Subcutaneous abdominal adipose tissue (tissue), 5 donors: Measurements from ENCODE around the gene CEP57L1.
"Not testable (repeated sequence)": the region's sequence is repeated elsewhere in the genome, so short reads cannot be mapped to it uniquely, and the experiment has no call there.

Source experiments
- H3K27ac ChIP-seq: one replicate; pipeline ENCODE4 v1.7.0; 2013; ENCODE audit warnings: low read depth, mild to moderate bottlenecking, inconsistent platforms, low read length, moderate library complexity
- H3K27me3 ChIP-seq, 5 donors: one replicate each; pipeline ENCODE4 v1.7.0; 2013; ENCODE audit warnings: low read length in 5 of 5, inconsistent platforms in 1 of 5; ENCODE audit not compliant: control insufficient read depth in 5 of 5, insufficient read depth in 4 of 5
- H3K36me3 ChIP-seq, 5 donors: one replicate each; pipeline ENCODE4 v1.7.0; 2013; ENCODE audit warnings: low read length in 5 of 5; ENCODE audit not compliant: control insufficient read depth in 5 of 5, insufficient read depth in 5 of 5
- H3K4me1 ChIP-seq, 5 donors: one replicate each; pipeline ENCODE4 v1.7.0; 2013; ENCODE audit warnings: low read length in 5 of 5, mild to moderate bottlenecking in 3 of 5, moderate library complexity in 1 of 5; ENCODE audit not compliant: control insufficient read depth in 5 of 5, insufficient read depth in 5 of 5
- H3K4me3 ChIP-seq, 5 donors: one replicate each; pipeline ENCODE4 v1.7.0; 2013; ENCODE audit warnings: low read length in 5 of 5, low read depth in 1 of 5
- H3K9ac ChIP-seq, 5 donors: one replicate each; pipeline ENCODE4 v1.7.0; 2013; ENCODE audit warnings: low read length in 5 of 5, mild to moderate bottlenecking in 4 of 5, moderate library complexity in 3 of 5
- H3K9me3 ChIP-seq, 5 donors: one replicate each; pipeline ENCODE4 v1.7.0; 2013; ENCODE audit warnings: low read length in 5 of 5; ENCODE audit not compliant: control insufficient read depth in 5 of 5
- donor health status: healthy.
- donor health status: healthy.
- donor health status: healthy.
- donor health status: healthy.
- donor health status: healthy.

The CEP57L1 gene

DNA sequence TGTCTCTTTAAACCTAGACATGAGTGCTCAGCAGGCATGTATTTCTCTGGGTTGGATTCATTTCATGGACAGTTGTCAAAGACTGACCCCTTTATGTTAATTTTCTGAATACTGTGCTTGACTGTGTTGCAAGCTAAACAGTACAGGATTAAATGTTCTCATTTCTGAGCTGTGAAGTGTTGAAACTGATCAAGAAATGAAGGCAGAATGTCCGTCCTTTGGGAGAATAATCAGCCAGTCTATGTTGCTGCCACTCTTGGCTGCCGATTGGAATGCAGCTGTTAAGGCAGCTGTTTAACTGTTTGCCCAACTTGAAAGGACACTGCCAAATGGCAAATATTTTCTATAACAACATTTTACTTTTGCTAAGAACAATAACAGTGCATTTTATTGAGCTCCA lies 87.3 kb downstream of the CEP57L1 start:
- Histone ChIP-seq H3K4me1 (peaks cover 0 to 15% (median 7%) of the 10 kb centered on the region in 5 donors), H3K4me3 (peak overlapping the region in 1 of 5 donors; percentile 4), H3K27ac (no peak overlapping the region), H3K36me3 (no peaks in the 10 kb centered on the region), H3K9ac (no peak overlapping the region), H3K27me3 (no peaks in the 10 kb centered on the region), H3K9me3 (peaks cover 0 to 5% (median 0%) of the 10 kb centered on the region in 5 donors)

DNA sequence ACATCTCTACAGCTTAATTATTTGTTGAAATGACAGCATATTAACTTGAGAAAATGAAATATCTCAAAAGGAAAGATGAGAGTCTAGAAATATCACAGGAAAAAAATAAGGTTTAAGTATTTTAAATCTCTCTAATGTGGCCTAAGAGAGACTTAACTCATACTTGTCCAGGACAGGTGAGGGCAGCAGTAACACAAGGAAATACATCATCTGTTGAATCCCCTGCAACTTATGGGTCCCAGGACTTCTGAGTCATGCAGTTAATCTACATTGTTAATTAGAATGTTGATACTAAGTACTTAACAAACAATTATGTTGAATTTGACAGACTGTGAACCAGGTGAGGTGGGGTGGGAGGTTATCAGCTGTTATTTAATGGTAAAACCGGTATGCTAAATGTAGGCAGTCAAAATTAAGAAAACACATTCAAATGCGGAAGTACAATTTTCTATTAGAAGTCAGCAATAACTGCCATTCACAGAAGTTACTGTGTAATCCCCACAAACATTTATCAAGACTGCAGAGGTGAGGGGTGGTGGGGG lies 87.9 kb downstream of the CEP57L1 start:
- Histone ChIP-seq H3K36me3 (no peaks in the 10 kb centered on the region), H3K9me3 (peaks cover 0 to 5% (median 0%) of the 10 kb centered on the region in 5 donors), H3K4me3 (no peak overlapping the region), H3K4me1 (peaks cover 0 to 21% (median 13%) of the 10 kb centered on the region in 5 donors), H3K27me3 (no peaks in the 10 kb centered on the region), H3K9ac (no peak overlapping the region), H3K27ac (no peak overlapping the region)

DNA sequence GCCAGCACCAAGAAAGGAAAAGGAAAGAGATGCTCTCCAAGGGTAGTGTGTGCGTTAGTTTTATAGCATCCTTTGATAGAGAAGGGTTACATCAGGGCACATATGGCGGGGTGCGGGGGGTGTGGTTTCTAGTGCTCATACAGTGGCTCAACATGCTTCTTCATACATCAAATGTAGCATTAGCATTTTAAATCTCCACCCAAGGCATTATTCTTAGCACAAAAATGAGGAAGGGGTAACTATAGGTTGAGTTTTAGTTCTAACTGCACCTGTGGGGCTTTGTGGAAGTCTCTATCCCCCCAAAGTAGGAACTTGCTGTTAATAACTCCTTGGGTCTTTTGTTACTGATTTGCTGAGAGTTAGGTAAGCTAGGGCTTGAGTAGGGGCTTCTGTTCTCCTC lies 89.3 kb downstream of the CEP57L1 start:
- H3K27me3 ChIP-seq = no peaks in the 10 kb centered on the region
- peaks cover 0 to 28% (median 13%) of the 10 kb centered on the region in 5 donors for H3K4me1 ChIP-seq
- no peaks in the 10 kb centered on the region for H3K9me3 ChIP-seq
- no peaks in the 10 kb centered on the region for H3K36me3 ChIP-seq
- no peak overlapping the region for H3K27ac ChIP-seq
- H3K4me3 ChIP-seq = no peak overlapping the region
- no peak overlapping the region for H3K9ac ChIP-seq

DNA sequence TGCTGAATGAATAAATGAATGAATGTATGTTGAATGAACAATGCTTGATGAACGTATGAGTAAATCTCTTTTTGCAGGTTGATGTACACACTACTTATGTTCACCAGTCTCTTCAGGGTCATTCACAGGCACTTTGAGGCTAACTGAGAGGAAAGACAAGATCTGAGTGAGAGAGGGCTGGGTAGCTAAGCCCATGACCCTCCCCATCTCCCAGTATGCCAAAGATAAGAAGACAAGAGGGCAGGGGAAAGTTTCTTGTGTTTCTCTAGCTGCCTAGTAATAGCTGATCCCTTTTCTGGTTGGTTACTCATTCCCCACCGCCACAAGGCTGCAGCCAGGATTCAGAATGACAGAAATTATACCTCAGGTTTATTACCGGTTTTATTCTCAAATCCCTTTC lies 90.7 kb downstream of the CEP57L1 start:
- H3K4me3 ChIP-seq = no peak overlapping the region
- H3K9ac ChIP-seq = no peak overlapping the region
- peaks cover 0 to 3% (median 0%) of the 10 kb centered on the region in 5 donors for H3K9me3 ChIP-seq
- no peaks in the 10 kb centered on the region for H3K27me3 ChIP-seq
- H3K36me3 ChIP-seq = no peaks in the 10 kb centered on the region
- no peak overlapping the region for H3K27ac ChIP-seq
- H3K4me1 ChIP-seq = peaks cover 0 to 29% (median 13%) of the 10 kb centered on the region in 5 donors

DNA sequence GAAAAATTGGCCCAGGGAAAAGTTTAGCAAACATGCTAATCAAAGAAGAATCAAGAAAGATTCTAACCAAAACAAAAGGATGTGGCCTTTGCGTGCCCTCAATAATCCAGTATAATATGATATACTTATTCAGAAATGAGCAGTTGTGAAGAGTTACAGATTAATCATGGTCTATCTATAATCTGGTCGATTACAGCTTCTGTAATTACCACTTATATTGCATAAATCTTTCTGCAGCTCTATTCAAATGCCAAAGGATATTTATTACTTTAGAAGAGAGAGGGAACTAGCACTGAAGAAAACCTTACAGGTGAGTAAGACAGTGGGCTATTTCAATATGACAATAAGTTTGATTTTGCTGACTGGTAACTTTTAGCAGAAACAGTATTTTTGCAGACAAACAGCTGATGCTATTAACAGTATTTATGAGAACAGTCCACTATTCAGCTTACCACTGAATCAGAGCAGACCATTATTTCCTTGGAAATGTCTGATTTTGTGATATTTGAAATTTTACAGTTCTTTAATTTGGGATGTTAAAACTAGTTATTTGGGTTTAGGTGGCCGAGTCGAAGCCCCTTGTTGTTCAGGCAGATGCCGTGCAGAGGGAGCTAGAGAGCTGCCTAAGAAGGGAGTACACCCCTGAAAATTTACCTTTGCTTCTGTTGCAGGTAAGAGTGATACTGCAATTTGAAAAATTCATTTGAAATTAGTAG lies 92.2 kb downstream of the CEP57L1 start:
- Histone ChIP-seq H3K36me3 (no peaks in the 10 kb centered on the region), H3K9me3 (peaks cover 0 to 11% (median 3%) of the 10 kb centered on the region in 5 donors), H3K27me3 (no peaks in the 10 kb centered on the region), H3K27ac (no peak overlapping the region), H3K4me1 (peaks cover 0 to 24% (median 13%) of the 10 kb centered on the region in 5 donors), H3K4me3 (peak overlapping the region in 2 of 5 donors; percentile 29 to 40), H3K9ac (no peak overlapping the region)

DNA sequence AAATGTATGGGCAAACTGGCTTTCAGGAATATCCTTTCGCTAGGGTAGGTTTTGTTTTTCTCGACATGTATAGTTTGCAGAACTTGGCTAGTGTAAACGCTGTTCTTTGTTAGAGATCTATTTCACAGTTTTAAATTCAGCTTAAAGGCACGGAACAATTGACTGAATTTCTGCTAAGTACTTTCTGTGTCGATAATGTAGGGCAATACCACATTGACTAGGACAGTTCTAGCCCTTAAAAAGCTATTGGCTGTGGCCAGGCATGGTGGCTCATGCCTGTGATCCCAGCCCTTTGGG lies 92.8 kb downstream of the CEP57L1 start:
- H3K36me3 ChIP-seq = no peaks in the 10 kb centered on the region
- peaks cover 0 to 19% (median 9%) of the 10 kb centered on the region in 5 donors for H3K4me1 ChIP-seq
- no peak overlapping the region for H3K9ac ChIP-seq
- peak overlapping the region in 2 of 5 donors; percentile 29 to 40 for H3K4me3 ChIP-seq
- no peaks in the 10 kb centered on the region for H3K27me3 ChIP-seq
- H3K9me3 ChIP-seq = peaks cover 0 to 11% (median 3%) of the 10 kb centered on the region in 5 donors
- no peak overlapping the region for H3K27ac ChIP-seq

DNA sequence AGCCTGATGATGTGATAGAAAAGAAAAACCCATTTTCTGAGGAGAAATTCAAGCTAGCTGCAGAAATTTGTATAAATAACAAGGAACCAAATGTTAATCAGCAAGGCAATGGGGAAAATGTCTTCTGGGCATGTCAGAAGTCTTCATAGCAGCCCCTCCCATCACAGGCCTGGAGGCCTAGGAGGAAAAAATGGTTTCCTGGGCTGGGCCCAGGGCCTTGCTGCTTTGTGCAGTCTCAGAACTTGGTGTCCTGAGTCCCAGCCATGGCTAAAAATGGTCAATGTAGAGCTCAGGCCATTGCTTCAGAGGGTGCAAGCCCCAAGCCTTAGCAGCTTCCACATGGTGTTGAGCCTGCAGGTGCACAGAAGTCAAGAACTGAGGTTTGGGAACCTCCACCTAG lies 96.1 kb downstream of the CEP57L1 start:
- Histone ChIP-seq H3K9me3 (peaks cover 0 to 11% (median 3%) of the 10 kb centered on the region in 5 donors), H3K4me1 (peaks cover 0 to 29% (median 15%) of the 10 kb centered on the region in 5 donors)
- H3K27ac ChIP-seq, H3K9ac ChIP-seq, H3K4me3 ChIP-seq, H3K36me3 ChIP-seq, H3K27me3 ChIP-seq: not testable (repeated sequence)

DNA sequence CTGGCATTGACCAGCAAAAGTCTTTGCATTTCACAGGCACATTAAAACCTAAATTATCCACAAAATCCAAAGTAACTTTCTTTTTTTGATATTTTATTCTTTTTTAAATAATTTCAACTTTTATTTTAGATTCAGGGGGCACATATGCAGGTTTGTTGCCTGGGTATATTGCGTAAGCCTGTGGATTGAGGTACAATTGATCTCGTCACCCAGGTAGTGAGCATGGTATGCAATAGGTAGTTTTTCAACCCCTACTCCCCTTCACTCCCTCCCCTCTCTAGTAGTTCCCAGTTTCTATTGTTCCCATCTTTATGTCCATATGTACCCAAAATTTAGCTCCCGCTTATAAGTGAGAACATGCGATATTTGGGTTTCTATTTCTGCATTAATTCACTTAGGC lies 97.6 kb downstream of the CEP57L1 start:
- Histone ChIP-seq H3K9ac (no peak overlapping the region), H3K36me3 (no peaks in the 10 kb centered on the region), H3K27ac (no peak overlapping the region), H3K9me3 (peaks cover 0 to 11% (median 3%) of the 10 kb centered on the region in 5 donors), H3K27me3 (no peaks in the 10 kb centered on the region), H3K4me1 (peaks cover 0 to 25% (median 14%) of the 10 kb centered on the region in 5 donors), H3K4me3 (no peak overlapping the region)

DNA sequence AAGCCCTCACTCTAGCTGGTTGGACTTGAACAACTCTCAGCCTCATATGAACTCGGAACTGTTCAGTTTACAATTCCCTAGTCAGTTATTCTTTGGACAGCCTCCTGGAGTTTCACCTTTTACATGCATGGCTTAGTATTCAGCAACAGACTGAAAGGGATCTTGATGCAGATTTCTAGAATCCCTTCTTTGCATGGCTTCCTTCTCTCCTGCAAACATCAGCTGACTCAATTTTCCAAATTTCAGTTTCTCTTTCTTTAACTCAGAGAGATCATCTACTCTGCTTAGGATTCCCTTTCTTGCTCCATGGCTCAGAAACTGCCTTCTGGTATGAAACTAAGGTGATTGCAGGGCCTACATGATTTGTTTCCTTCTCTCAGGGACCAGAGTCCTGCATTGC lies 99.6 kb downstream of the CEP57L1 start:
- H3K9me3 ChIP-seq = peaks cover 0 to 11% (median 3%) of the 10 kb centered on the region in 5 donors
- H3K27ac ChIP-seq = peak overlapping the region; percentile 56
- H3K27me3 ChIP-seq = no peaks in the 10 kb centered on the region
- H3K4me1 ChIP-seq = peaks cover 0 to 15% (median 11%) of the 10 kb centered on the region in 5 donors
- no peak overlapping the region for H3K4me3 ChIP-seq
- peak overlapping the region in 2 of 5 donors; percentile 9 to 11 for H3K9ac ChIP-seq
- no peaks in the 10 kb centered on the region for H3K36me3 ChIP-seq

DNA sequence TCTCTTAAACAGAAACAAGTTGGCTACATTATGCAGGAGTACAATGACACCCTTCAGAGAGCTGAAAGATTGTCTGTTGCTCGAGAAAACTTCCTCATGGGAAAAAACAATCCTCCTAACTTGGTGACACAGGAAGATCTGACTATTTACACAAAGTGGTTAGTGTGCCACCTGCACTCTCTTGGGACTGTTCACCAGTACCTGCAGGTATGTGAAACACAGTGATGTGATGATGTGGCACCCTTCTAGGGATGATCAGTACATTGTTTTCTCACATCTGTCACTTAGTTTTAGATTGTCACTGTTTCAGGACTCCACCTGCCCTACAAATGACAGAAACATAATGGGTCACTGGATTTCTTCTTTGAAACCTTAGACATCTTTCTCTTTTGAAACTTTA lies 101.8 kb downstream of the CEP57L1 start:
- no peaks in the 10 kb centered on the region for H3K27me3 ChIP-seq
- H3K4me3 ChIP-seq = no peak overlapping the region
- H3K9me3 ChIP-seq = no peaks in the 10 kb centered on the region
- no peak overlapping the region for H3K9ac ChIP-seq
- no peaks in the 10 kb centered on the region for H3K36me3 ChIP-seq
- H3K27ac ChIP-seq = no peak overlapping the region
- H3K4me1 ChIP-seq = peaks cover 0 to 15% (median 11%) of the 10 kb centered on the region in 5 donors
